ENCODE measurements around the gene C12orf75. TPM values are rescaled to one million over a fixed set of nuclear protein-coding genes. Genes with fewer than 3 reads are reported as not detected.
"Not testable (repeated sequence)": the region's sequence is repeated elsewhere in the genome, so short reads cannot be mapped to it uniquely, and the experiment has no call there.

The C12orf75 gene
- total RNA-seq, 1 experiment from 2014 or later: 267 TPM

- DNase-seq (ENCODE audit: low read depth): not testable (repeated sequence)
These were observed 19.9 kb upstream of the C12orf75 start for GRCh38 chr12:105310476-105311085.

GRCh38 chr12:105311936-105312335 lies 18.6 kb upstream of the C12orf75 start:
- peak; percentile 55 for DNase-seq (ENCODE audit: low read depth)

GRCh38 chr12:105313755-105314154 lies 16.7 kb upstream of the C12orf75 start:
- DNase-seq (ENCODE audit: low read depth): not testable (repeated sequence)

- DNase-seq (ENCODE audit: low read depth): no peak
These were observed 15.4 kb upstream of the C12orf75 start for GRCh38 chr12:105315130-105315529.

- no peak for DNase-seq (ENCODE audit: low read depth)
These were observed 14.8 kb upstream of the C12orf75 start for GRCh38 chr12:105315726-105316125.

- DNase-seq (ENCODE audit: low read depth): peak; percentile 15
These were observed 13.3 kb upstream of the C12orf75 start for GRCh38 chr12:105316931-105317852.

- peak; percentile 11 for DNase-seq (ENCODE audit: low read depth)
These were observed 12.4 kb upstream of the C12orf75 start for GRCh38 chr12:105317942-105318621.

GRCh38 chr12:105318651-105319483 lies 11.6 kb upstream of the C12orf75 start:
- DNase-seq (ENCODE audit: low read depth): no peak

- DNase-seq (ENCODE audit: low read depth): no peak
These were observed 10.7 kb upstream of the C12orf75 start for GRCh38 chr12:105319691-105320209.

GRCh38 chr12:105321125-105321524 lies 9.4 kb upstream of the C12orf75 start:
- no peak for DNase-seq (ENCODE audit: low read depth)

GRCh38 chr12:105322070-105322469 lies 8.4 kb upstream of the C12orf75 start:
- peak; percentile 77 for DNase-seq (ENCODE audit: low read depth)

- DNase-seq (ENCODE audit: low read depth): peak; percentile 16
These were observed 5.8 kb upstream of the C12orf75 start for GRCh38 chr12:105324704-105325103.

- no peak for DNase-seq (ENCODE audit: low read depth)
These were observed 5.4 kb upstream of the C12orf75 start for GRCh38 chr12:105325117-105325516.

- no peak for DNase-seq (ENCODE audit: low read depth)
These were observed 587 bp upstream of the C12orf75 start for GRCh38 chr12:105329926-105330282.

- peak; percentile 25 for DNase-seq (ENCODE audit: low read depth)
These were observed 677 bp downstream of the C12orf75 start for GRCh38 chr12:105330931-105331804.

GRCh38 chr12:105331805-105332251 lies 1.3 kb downstream of the C12orf75 start:
- DNase-seq (ENCODE audit: low read depth): peak; percentile 18

- peak; percentile 57 for DNase-seq (ENCODE audit: low read depth)
These were observed 1.8 kb downstream of the C12orf75 start for GRCh38 chr12:105332286-105332685.

- no peak for DNase-seq (ENCODE audit: low read depth)
These were observed 2.4 kb downstream of the C12orf75 start for GRCh38 chr12:105332925-105333324.

- no peak for DNase-seq (ENCODE audit: low read depth)
These were observed 3.5 kb downstream of the C12orf75 start for GRCh38 chr12:105334001-105334400.

- peak; percentile 27 for DNase-seq (ENCODE audit: low read depth)
These were observed 4.1 kb downstream of the C12orf75 start for GRCh38 chr12:105334582-105334981.

All from RPMI7951 (cell line).